PFSK-1 (cell line): ENCODE results near the gene CLIP1.

ENCODE experiments used
- FOXP2 ChIP-seq: optimal IDR thresholded peaks from 2 replicates; pipeline ENCODE3; 2011; ENCODE audit warnings: borderline replicate concordance, control low read depth, inconsistent platforms; ENCODE audit not compliant: insufficient read depth; ENCODE audit errors: extremely low read length, extremely low read depth
- POLR2AphosphoS5 ChIP-seq: IDR thresholded peaks from 2 replicates; pipeline ENCODE4 v1.6.1; 2012; ENCODE audit warnings: low read depth, mild to moderate bottlenecking, control low read depth, low read length, moderate library complexity
- REST ChIP-seq, 2 experiments: IDR thresholded peaks; 2 replicates each; pipeline versions ENCODE4 v1.6.1 to v1.8.0; 2011 to 2012; ENCODE audit warnings: low read depth in 2 of 2, low read length in 2 of 2, control low read depth in 1 of 2, inconsistent platforms in 1 of 2, mild to moderate bottlenecking in 1 of 2, moderate library complexity in 1 of 2; ENCODE audit not compliant: insufficient read depth in 1 of 2
- SIN3A ChIP-seq: IDR thresholded peaks from 2 replicates; pipeline ENCODE4 v1.6.1; 2012; ENCODE audit warnings: mild to moderate bottlenecking, low read length, moderate library complexity, borderline replicate concordance; ENCODE audit not compliant: insufficient read depth
- TAF1 ChIP-seq: IDR thresholded peaks from 2 replicates; pipeline ENCODE4 v1.6.1; 2012; ENCODE audit warnings: low read length, control low read depth, borderline replicate concordance; ENCODE audit not compliant: insufficient read depth

- TF ChIP-seq POLR2AphosphoS5 (0 out of 2 replicates have a peak, but pooled peaks have one; percentile 22), REST (IDR thresholded peaks at IDR 0.05; ENCODE audit: insufficient read depth in 1 of 2, low read depth in 2 of 2, low read length in 2 of 2) (peak in 1 of 2 experiments; percentile 58; a peak in 1 of 4 replicates), TAF1 (no peak), SIN3A (0 out of 2 replicates have a peak, but pooled peaks have one; percentile 10), FOXP2 (no peak)
Measured at GRCh38 chr12:122228092-122228491, 194.4 kb downstream of the CLIP1 start.
